NT2/D1 (cell line): ENCODE measurements around the gene MED12L.

ENCODE experiments used
- SUZ12 ChIP-seq: IDR thresholded peaks from 2 replicates; pipeline ENCODE4 v1.6.1; 2011; ENCODE audit not compliant: insufficient read length, insufficient read depth; ENCODE audit errors: extremely low read depth
- ZNF274 ChIP-seq: IDR thresholded peaks from 2 replicates; pipeline ENCODE4 v1.6.1; 2011; ENCODE audit warnings: mild to moderate bottlenecking, low read depth, low read length

- TF ChIP-seq SUZ12 (no peak), ZNF274 (no peak)
Measured at GRCh38 chr3:151403246-151403645, 317.8 kb downstream of the MED12L start.
